GM12878 (cell line): ENCODE data around the gene NOL12.

Experiments
- CTCF ChIP-seq, 3 experiments: IDR thresholded peaks in 2 of 3; conservative IDR thresholded peaks in 1 of 3; 2 replicates each; pipeline ENCODE4 v1.5.1; 2011; ENCODE audit warnings: low read depth in 3 of 3, low read length in 3 of 3, mild to moderate bottlenecking in 3 of 3, control low read depth in 2 of 3, moderate library complexity in 2 of 3, inconsistent platforms in 1 of 3, mixed read lengths in 1 of 3; ENCODE audit not compliant: control insufficient read depth in 2 of 3, insufficient read depth in 1 of 3; ENCODE audit errors: extremely low read depth in 1 of 3
- ELK1 ChIP-seq: IDR thresholded peaks from 2 replicates; pipeline ENCODE4 v1.6.1; 2012; ENCODE audit warnings: low read depth, low read length, improper control_type of control experiment
- GABPA ChIP-seq: IDR thresholded peaks from 2 replicates; pipeline ENCODE4 v1.6.1; 2014; ENCODE audit warnings: antibody characterized with exemption, low read depth, mild to moderate bottlenecking, inconsistent platforms
- HDAC2 ChIP-seq: fragments of 200-600 bp; sonication (generic); IDR thresholded peaks from 2 replicates; pipeline ENCODE4 v1.6.1; 2017
- ZBED1 ChIP-seq: IDR thresholded peaks from 2 replicates; pipeline ENCODE4 v1.6.1; 2016; ENCODE audit warnings: borderline replicate concordance

GRCh38 chr22:37659897-37660708 lies 26.0 kb upstream of the NOL12 start:
- no peak for TF ChIP-seq CTCF (IDR thresholded peaks at IDR 0.05 in 2 of 3, conservative IDR thresholded peaks at IDR 0.05 in 1 of 3; ENCODE audit: control insufficient read depth in 2 of 3, extremely low read depth in 1 of 3, insufficient read depth in 1 of 3, low read depth in 3 of 3, low read length in 3 of 3)
- no peak for TF ChIP-seq GABPA
- TF ChIP-seq ZBED1: no peak
- TF ChIP-seq HDAC2: no peak
- no peak for TF ChIP-seq ELK1
